K562 (cell line): ENCODE measurements around the gene EDN2. TPM values are rescaled to one million over a fixed set of nuclear protein-coding genes. Genes with fewer than 3 reads are reported as not detected.
A peak's percentile ranks its signal among the peaks of the same experiment; 100 is the strongest.

Experiments
- ARHGAP35 ChIP-seq: fragments of 450-650 bp; IDR thresholded peaks from 2 replicates; pipeline ENCODE4 v1.6.1; 2018; ENCODE audit not compliant: partially characterized antibody
- CBX8 ChIP-seq: fragments of 200-600 bp; sonication (generic); IDR thresholded peaks from 2 replicates; pipeline ENCODE4 v1.6.1; 2012; ENCODE audit warnings: borderline replicate concordance, mixed run types, low read depth, mild to moderate bottlenecking, moderate library complexity, mixed read lengths, low read length, control low read depth, inconsistent platforms; ENCODE audit not compliant: poor library complexity, severe bottlenecking; ENCODE audit errors: extremely low read depth
- CEBPB ChIP-seq: fragments of 450-650 bp; IDR thresholded peaks from 2 replicates; pipeline ENCODE4 v1.6.1; 2016; ENCODE audit warnings: missing genetic modification characterization, missing compliant biosample characterization
- EP400 ChIP-seq: fragments of 450-650 bp; IDR thresholded peaks from 2 replicates; pipeline ENCODE4 v1.6.1; 2017; ENCODE audit warnings: antibody characterized with exemption, mild to moderate bottlenecking, moderate library complexity
- ESRRA ChIP-seq: fragments of 450-650 bp; IDR thresholded peaks from 2 replicates; pipeline ENCODE4 v1.6.1; 2014; ENCODE audit warnings: low read depth, mild to moderate bottlenecking, moderate library complexity, borderline replicate concordance
- HMBOX1 ChIP-seq: sonication (generic); IDR thresholded peaks from 2 replicates; pipeline ENCODE4 v1.6.1; 2016
- IRF1 ChIP-seq: sonication (generic); formaldehyde crosslinking; IDR thresholded peaks from 2 replicates; pipeline ENCODE4 v1.8.0; 2022; ENCODE audit warnings: missing genetic modification reagents, mild to moderate bottlenecking, borderline replicate concordance
- KDM2B ChIP-seq: fragments of 250-450 bp; sonication (Bioruptor Pico); IDR thresholded peaks from 2 replicates; pipeline ENCODE4 v1.8.0; 2021; ENCODE audit warnings: mild to moderate bottlenecking, moderate library complexity
- NFYB ChIP-seq: IDR thresholded peaks from 2 replicates; pipeline ENCODE4 v1.6.1; 2011; ENCODE audit warnings: mild to moderate bottlenecking, moderate library complexity; ENCODE audit not compliant: insufficient read length; ENCODE audit errors: extremely low read depth
- PCBP2 ChIP-seq: fragments of 200-400 bp; formaldehyde crosslinking; IDR thresholded peaks from 2 replicates; pipeline ENCODE4 v1.6.1; 2018; ENCODE audit warnings: low read length, low read depth, mild to moderate bottlenecking, moderate library complexity; ENCODE audit not compliant: poor library complexity, severe bottlenecking
- SIN3A ChIP-seq, 2 experiments: fragments of 150-350 bp in 1 of 2; IDR thresholded peaks; 2 replicates each; pipeline ENCODE4 v1.6.1; 2011 to 2016; ENCODE audit warnings: borderline replicate concordance in 2 of 2, low read depth in 2 of 2, low read length in 2 of 2, mild to moderate bottlenecking in 2 of 2, moderate library complexity in 2 of 2; ENCODE audit not compliant: control insufficient read depth in 1 of 2
- SMAD3 ChIP-seq: fragments of 450-650 bp; formaldehyde crosslinking; conservative IDR thresholded peaks from 2 replicates; pipeline ENCODE4 v1.4.0; 2020; ENCODE audit warnings: mild to moderate bottlenecking
- SOX6 ChIP-seq: fragments of 450-650 bp; IDR thresholded peaks from 2 replicates; pipeline ENCODE4 v1.6.1; 2014; ENCODE audit warnings: mild to moderate bottlenecking
- SRF ChIP-seq, 2 experiments: fragments of 250-450, 450-650 bp in 1 of 2; sonication (Bioruptor Pico) in 1 of 2; sonication (generic) in 1 of 2; formaldehyde crosslinking; IDR thresholded peaks; 2 replicates each; pipeline versions ENCODE4 v1.5.0 to v1.5.1; 2020 to 2022; ENCODE audit warnings: mild to moderate bottlenecking in 1 of 2, missing genetic modification reagents in 1 of 2
- SRSF9 ChIP-seq: fragments of 200-400 bp; formaldehyde crosslinking; IDR thresholded peaks from 2 replicates; pipeline ENCODE4 v1.6.1; 2017; ENCODE audit warnings: low read depth, low read length, borderline replicate concordance
- STAT5B ChIP-seq: fragments of 250-450 bp; sonication (Bioruptor Pico); IDR thresholded peaks from 2 replicates; pipeline ENCODE4 v1.8.0; 2021; ENCODE audit warnings: mild to moderate bottlenecking, inconsistent platforms
- TAF15 ChIP-seq: fragments of 200-400 bp; formaldehyde crosslinking; IDR thresholded peaks from 2 replicates; pipeline ENCODE4 v1.6.1; 2017; ENCODE audit warnings: mild to moderate bottlenecking, low read depth, low read length, moderate library complexity
- ZBTB1 ChIP-seq: sonication (generic); formaldehyde crosslinking; IDR thresholded peaks from 2 replicates; pipeline ENCODE4 v1.8.1; 2023; ENCODE audit warnings: missing genetic modification reagents, low read depth, mild to moderate bottlenecking, borderline replicate concordance
- ZNF239 ChIP-seq: fragments of 250-450 bp; sonication (Bioruptor Pico); IDR thresholded peaks from 2 replicates; pipeline ENCODE4 v1.4.0; 2020; ENCODE audit warnings: mild to moderate bottlenecking
- ZNF76 ChIP-seq: fragments of 250-450 bp; sonication (Bioruptor Pico); IDR thresholded peaks from 2 replicates; pipeline ENCODE4 v1.4.0; 2020; ENCODE audit warnings: mild to moderate bottlenecking, moderate library complexity, borderline replicate concordance
- ZNF77 ChIP-seq: fragments of 250-450 bp; sonication (Bioruptor Pico); IDR thresholded peaks from 2 replicates; pipeline ENCODE4 v1.5.0; 2020
- polyA plus RNA-seq, 8 experiments: library from polyadenylated mRNA; depleted of rRNA in 4 of 8; stranded (reverse) in 5 of 8; unstranded in 3 of 8; fragments of >200 nt; fragmentation: Nextera tagmentation in 2 of 8; fragmentation: Illumina TruSeq in 1 of 8; extraction: Ambion mirVana in 2 of 8; extraction: Trizol in 1 of 8; gene quantifications; 2 replicates each; pipeline versions ENCODE4 v1.2.1 to v1.2.3, GENCODE V29; 2011 to 2014; ENCODE audit warnings: inconsistent platforms in 1 of 8, missing spikeins in 1 of 8
- total RNA-seq, 7 experiments: library from RNA; depleted of rRNA in 6 of 7; stranded (reverse); fragments of >200 nt in 6 of 7; fragmentation: Illumina TruSeq in 2 of 7; extraction: Trizol in 2 of 7; gene quantifications; 2 replicates each; pipeline versions ENCODE4 v1.2.1 to v1.2.3, GENCODE V29; 2011 to 2021; ENCODE audit warnings: low replicate concordance in 1 of 7
- TF ChIP-seq, protein P1 (sequence below): fragments of 450-650 bp; formaldehyde crosslinking; IDR thresholded peaks from 2 replicates; pipeline ENCODE4 v1.4.0; 2020; ENCODE audit warnings: mild to moderate bottlenecking, mixed read lengths

Gene EDN2
- total and polyA plus RNA-seq, 9 of the 15 experiments (the other 6 are each of a cell fraction or from before 2014, with no cell fraction given), result not detected

GRCh38 chr1:41496080-41497055, 11.9 kb upstream of the EDN2 start (continued):
- no peak for TF ChIP-seq IRF1 (CRISPR knock-in tag)
- TF ChIP-seq TAF15, result no peak
- TF ChIP-seq, protein P1, sequence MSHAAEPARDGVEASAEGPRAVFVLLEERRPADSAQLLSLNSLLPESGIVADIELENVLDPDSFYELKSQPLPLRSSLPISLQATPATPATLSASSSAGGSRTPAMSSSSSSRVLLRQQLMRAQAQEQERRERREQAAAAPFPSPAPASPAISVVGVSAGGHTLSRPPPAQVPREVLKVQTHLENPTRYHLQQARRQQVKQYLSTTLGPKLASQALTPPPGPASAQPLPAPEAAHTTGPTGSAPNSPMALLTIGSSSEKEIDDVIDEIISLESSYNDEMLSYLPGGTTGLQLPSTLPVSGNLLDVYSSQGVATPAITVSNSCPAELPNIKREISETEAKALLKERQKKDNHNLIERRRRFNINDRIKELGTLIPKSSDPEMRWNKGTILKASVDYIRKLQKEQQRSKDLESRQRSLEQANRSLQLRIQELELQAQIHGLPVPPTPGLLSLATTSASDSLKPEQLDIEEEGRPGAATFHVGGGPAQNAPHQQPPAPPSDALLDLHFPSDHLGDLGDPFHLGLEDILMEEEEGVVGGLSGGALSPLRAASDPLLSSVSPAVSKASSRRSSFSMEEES, result no peak
- TF ChIP-seq CEBPB, result no peak
- TF ChIP-seq PCBP2, result no peak
- no peak for TF ChIP-seq SMAD3
- no peak for TF ChIP-seq ZNF76
- TF ChIP-seq HMBOX1, result no peak
- no peak for TF ChIP-seq STAT5B
- TF ChIP-seq ESRRA, result no peak; the same call in 1 of the 2 replicates
- peak; percentile 92 for TF ChIP-seq SOX6
- TF ChIP-seq ZNF77 (CRISPR knock-in tag), result no peak
- TF ChIP-seq ZBTB1 (CRISPR knock-in tag), result no peak
- no peak for TF ChIP-seq CBX8
- TF ChIP-seq SIN3A (IDR thresholded peaks at IDR 0.05; ENCODE audit: borderline replicate concordance in 2 of 2, control insufficient read depth in 1 of 2, low read depth in 2 of 2, low read length in 2 of 2), result no peak
- TF ChIP-seq EP400, result no peak
- peak; percentile 42 to 96; a peak in 3 of 4 replicates for TF ChIP-seq SRF (CRISPR knock-in tag; IDR thresholded peaks at IDR 0.05)
- no peak for TF ChIP-seq NFYB
- no peak for TF ChIP-seq SRSF9
- TF ChIP-seq KDM2B (CRISPR knock-in tag), result 0 out of 2 replicates have a peak, but pooled peaks have one; percentile 33
- no peak for TF ChIP-seq ARHGAP35
- TF ChIP-seq ZNF239 (CRISPR knock-in tag), result no peak
